Glomerular endothelial cell (primary cell): ENCODE measurements around the gene OR6N2. TPM values are rescaled to one million over a fixed set of nuclear protein-coding genes. Genes with fewer than 3 reads are reported as not detected.

Source experiments
- DNase-seq: peaks from one replicate; pipeline ENCODE4 v3.0.0-alpha.2; 2011; ENCODE audit warnings: low read depth, low spot score; ENCODE audit errors: extremely low read depth
- total RNA-seq: library from RNA; depleted of rRNA; stranded (reverse); fragments of >200 nt; gene quantifications from 2 replicates; pipeline ENCODE4 v1.2.3, GENCODE V29; 2015

Gene OR6N2, protein sequence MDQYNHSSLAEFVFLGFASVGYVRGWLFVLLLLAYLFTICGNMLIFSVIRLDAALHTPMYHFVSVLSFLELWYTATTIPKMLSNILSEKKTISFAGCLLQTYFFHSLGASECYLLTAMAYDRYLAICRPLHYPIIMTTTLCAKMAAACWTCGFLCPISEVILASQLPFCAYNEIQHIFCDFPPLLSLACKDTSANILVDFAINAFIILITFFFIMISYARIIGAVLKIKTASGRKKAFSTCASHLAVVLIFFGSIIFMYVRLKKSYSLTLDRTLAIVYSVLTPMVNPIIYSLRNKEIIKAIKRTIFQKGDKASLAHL
- not detected in 2 replicates for total RNA-seq

DNA sequence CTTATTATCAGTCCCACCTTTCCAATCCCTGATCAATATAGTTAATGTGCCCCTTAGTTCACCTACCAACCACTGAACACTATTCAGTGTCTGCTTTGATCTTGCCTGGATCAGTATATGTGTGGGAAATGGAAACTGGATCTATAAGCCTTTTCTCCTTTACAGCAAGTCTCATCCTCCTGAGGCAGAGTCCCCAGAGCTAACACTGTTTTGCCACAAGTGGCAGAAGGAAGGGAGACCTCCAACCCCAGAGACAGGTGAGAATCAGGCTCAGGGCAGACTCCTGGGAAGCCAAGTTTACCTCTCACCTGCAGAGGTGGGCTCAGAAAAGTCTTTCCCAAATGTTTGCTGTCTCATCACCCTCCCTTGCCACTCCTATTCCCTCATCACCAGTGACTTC lies at the start of gene OR6N2:
TSS of gene OR6N2 (minus strand) at position 101 of the 400 bp plus-strand sequence. CDS start 3,569 bp downstream, outside the sequence.
- no peak for DNase-seq

DNA sequence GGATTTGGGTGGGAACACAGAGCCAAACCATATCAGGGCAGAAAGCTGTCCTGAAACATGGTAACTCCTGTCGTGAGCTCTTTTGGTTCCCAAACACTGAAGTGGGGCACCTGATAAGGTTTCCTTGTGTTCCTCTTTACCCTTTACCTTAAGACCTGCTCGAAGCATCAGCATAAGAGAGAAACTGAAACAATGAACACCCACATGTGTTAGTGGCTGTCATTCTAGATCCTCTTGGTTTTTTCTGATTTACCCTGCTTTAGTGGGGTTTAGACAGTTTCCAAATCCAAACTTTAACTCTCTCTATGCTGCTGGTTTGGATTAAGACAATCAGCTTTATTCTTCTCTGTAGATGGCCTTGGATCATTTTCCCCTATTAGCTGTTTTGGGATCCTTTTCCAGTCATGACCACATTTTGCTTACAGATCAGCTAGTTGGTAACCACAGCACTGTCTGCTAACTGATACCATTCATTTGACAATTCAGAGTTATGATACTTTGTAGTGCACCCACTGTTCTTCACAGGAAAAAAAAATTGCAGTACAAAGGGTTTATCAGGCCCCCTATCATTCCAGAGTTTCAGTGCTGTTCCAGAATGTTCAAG lies 49.2 kb upstream of the OR6N2 start:
- DNase-seq = no peak

DNA sequence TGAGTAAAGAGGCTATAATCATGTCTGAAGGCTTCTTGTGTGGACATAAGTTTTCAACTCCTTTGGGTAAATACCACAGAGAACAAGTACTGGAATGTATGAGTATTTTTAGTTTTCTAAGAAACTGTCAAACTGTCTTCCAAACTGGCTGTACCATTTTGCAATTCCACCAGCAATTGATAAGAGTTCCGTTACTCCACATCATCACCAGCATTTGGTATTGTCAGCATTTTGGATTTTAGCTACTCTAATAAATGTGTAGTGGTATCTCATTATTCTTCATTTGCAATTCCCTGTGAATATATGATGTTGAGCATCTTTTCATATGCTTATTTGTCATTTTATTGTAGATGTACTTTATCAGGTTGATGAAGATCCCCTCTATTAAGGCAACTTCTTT lies 40.7 kb upstream of the OR6N2 start:
- no peak for DNase-seq

DNA sequence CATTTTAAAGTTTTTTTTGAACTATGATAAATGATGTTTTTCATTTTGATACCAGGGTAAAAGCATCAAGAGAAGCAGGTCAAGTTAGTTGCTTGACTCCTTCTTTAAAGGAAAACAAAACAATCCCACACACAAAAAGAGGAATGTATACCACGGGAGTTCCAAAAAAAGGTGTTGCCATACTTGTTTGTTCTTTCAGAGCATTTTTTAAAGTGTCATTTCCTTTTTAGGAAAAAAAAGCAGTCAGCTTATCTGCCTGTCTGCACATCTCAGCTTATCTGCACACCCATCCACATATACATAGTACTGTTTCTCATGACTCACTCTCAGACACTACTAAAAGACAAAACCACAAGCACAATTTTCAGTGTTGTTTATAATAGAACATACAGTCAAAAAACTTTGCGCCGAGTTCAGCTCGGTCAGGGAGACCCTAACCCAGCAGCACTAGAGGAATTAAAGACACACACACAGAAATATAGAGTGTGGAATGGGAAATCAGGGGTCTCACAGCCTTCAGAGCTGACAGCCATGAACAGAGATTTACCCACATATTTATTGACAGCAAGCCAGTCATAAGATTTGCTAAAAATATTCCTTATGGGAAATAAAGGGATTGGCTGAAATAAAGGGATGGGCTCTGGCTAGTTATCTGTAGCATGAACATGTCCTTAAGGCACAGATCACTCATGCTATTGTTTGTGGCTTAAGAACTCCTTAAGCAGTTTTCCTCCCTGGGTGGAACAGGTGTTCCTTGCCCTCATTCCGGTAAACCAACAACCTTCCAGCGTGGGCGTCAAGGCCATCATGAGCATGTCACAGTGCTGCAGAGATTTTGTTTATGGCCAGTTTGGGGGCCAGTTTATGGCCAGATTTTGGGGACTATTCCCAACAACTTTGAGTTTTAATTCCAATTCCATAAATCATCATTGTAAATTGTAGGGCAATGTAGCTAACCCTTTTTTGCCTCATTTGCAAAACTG lies 38.7 kb upstream of the OR6N2 start:
- DNase-seq = no peak

DNA sequence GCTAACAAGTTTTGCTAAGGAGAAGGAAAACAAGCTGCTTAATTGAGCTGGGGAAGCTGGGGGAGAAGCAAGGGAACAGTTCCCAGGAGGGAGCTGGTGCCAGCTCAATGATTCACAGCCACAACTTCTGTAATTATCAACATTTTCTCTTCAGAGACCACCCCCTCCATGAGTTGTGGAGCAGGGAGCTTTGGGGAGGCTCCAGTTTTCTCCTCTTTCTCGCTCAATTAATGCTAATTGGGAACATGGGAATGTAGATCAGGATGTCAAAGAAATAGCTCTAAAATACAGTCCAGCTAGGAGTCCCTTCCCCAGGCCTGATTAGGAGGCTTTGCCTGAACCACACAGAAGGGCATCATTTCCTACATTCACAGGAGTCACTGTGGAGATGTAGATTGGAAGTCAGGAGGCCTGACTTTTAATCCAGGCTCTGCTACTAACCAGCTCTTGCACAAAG lies 38.0 kb upstream of the OR6N2 start:
- no peak for DNase-seq

DNA sequence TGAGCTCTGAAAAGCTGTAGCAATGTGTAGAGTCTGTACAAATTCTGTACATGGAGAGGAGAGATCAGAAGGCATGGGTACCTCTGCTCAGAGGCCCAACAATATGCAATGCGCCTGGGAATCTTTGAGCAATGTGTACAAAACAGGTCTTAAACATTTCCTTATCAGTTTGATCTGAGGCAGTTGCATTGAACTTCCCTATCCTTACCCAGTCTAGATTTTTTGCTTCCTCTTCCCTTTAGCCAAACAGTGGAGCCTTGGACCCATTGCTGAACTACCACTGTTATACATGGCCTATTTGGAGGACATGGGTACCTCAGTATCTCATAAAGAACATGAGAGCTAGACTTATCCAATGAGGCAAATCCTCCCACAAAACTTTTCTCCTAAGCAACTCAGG lies 37.6 kb upstream of the OR6N2 start:
- DNase-seq = no peak

DNA sequence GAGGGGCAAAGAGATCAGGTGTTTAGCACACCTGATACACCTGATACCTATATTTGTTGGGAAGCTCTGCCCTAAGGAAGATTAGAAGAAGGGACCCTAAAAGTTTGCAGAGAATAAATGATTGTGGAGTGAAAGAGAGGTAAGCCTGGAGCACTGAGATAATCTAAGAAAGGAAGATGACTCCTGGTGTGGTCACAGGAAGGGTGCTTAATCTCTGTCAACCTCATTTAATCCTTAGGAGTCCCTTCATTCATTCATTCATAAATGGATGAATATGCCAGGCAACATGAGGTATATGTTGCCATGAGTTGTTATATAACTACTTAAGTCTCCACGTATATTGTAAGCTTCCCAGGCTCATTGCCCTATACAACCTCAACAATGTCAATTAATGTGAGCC lies 34.0 kb upstream of the OR6N2 start:
- no peak for DNase-seq

DNA sequence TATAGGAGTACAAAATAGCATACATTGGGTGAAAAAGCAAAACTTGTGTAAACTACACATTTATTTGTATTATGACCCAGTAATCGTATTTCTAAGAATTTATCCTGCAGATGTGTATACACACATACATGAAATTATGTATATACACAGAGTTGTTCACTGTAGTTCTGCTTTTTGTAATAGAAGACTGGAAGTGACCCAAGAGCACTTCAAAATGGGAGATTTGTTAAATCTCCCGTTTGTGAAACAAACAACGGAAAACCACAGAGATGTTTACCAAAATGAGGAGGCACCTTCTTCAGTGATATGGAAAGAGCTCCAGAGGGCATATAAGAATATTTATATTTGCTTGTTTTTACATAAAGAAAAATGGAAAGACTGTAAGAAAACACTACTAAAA lies 32.2 kb upstream of the OR6N2 start:
- no peak for DNase-seq

DNA sequence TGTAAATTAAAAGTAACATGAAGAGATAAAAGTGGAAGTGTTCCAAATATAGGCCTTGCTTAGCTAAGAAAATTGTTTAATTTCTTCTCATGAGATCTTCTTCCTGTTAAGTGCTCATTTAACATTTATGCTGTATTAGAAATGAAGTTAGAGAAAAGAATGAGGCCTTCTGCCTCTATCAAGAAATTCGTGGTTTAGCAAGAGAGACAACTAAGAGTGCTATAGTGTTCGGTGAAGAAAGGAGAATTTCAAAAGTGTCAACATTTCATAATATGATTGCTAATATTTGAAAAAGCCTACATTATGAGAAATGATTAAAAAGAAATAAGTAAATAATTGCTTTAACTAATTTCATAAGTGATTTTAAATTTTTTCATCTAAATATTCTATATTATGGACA lies 31.3 kb upstream of the OR6N2 start:
- no peak for DNase-seq

DNA sequence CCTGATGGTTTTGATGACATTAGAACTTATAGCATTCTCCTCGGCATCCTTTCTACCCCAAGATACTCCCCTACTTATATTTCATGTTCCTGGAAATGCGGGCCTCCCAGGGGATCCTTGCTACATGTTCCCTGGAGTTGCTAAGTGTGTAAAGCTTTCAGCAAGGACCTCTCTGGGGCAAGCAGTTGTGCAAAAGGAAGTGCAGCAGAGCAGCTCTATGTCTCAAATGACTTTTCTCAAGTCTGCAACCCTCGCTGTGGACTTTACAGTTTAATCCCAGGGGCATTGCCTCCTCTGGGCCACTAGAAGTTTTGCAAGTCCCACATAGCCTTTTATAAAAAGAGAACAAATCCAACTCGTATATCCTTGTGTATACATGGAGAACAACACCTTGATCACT lies 29.3 kb upstream of the OR6N2 start:
- no peak for DNase-seq

DNA sequence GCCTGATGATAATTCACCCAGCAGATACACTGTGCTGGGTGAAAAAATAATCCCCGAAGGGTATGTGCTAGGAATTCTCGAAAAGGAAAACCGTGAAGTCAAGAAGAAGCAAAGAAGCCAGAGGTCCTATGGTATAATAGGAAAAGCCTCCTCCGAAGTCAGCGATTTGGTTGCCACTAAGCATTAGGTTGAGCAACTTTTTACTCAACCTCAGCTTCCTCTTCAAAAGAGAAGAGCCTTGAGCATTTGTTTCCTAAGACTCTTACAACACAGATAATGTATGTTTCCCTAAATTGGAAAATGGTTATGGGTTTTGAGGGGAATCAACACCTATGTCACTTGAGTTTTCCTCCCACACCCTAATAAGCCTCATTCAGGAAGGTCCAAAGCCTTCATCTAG lies 28.9 kb upstream of the OR6N2 start:
- no peak for DNase-seq

DNA sequence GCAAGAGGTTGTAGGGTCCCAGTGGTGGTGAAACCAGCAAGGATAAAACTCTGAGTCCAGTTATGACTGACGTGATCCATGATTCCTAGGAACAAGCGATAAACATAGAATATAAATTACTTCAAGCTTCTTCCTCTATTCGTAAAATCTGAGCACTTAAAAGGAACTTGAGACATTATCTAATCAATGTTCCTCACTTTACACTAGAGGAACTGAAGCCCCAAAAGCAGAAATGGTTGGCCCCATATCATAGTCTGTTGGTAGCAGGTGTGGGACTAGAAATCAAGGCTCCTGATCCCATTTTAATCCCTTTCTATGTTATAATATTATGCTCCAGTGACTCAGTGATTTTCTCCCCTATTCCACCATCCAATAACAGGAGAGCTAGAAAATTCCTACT lies 28.3 kb upstream of the OR6N2 start:
- no peak for DNase-seq

DNA sequence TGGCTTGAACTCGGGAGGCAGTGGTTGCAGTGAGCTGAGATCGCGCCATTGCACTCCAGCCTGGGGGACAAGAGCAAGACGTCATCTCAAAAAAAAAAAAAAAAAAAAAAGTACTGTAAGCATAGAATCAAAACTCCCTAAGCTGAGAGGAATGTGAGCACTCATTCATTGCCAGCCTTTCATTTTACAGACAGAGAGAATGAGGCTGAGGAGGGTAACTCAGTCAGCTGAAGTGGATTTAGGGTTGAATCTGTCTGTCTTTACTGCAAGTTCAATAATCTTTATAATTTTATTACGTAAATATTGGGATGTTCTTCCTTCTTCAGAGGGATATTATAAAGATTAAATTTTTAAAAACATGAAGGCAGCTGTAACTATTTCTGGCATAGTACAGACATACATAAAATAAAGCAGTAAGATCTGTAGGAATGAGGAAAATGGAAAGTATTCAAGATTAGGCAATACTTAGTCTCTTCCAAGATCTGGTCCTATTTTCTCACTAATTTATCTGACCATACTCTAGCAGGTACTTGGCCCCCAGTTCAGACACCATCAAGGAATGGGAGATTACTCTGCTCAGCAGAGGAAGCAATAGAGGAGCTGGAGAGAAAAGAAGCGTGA lies 26.0 kb upstream of the OR6N2 start:
- DNase-seq = no peak

DNA sequence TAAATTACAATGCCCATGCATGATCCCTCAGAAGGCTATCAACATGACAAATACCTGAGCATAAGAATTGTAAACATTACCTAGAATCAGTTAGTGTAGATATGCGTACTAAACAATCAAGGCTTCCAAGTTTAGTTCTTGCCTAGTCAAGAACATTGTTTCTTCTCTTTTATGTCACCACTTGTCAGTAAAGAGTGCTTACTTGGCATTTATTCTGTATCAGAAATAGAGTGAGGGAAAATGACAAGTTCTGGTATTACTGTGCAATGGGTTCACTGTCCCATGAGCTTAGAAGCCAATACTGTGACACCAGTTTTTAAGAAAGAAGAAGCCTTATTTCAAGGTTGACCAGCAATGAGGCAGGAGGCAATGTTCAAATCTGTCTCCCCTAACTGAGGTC lies 22.7 kb upstream of the OR6N2 start:
- no peak for DNase-seq

DNA sequence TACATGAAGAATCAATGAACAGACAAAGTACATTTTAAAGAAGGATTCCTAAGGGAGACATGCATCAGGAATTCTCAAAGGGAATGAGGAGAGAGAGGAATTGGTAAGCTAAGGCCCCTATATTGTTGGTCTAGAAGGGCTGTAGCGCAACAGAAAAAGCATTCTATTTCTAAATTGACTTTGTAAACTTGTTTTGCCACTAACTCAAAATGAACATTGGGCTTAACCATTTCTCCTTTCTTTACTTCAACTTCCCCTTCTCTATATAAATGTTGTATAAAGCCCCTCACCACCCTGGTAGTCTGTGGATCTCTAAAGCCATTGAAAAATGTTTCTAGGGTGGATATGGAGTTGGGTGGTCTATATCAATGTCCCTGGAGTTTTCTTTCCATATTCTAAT lies 20.4 kb upstream of the OR6N2 start:
- no peak for DNase-seq

DNA sequence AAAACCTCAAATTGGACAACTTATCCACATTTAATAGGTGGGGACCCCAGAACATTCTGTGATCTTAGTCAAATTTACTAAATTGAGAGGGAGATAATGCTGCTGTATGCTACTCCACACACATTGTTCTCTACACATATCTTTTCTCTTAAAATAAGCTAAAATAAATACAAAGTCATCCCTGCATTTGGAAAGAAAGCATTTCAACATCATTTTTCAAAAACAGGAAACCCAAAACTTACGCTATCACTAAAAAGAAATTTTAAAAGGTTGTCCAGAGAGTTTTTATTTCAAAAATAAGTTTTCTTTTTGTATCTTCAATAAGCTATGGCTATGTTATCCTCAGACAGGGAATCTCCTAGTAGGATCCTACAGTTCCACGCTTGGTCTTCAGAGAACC lies 19.5 kb upstream of the OR6N2 start:
- DNase-seq = no peak

DNA sequence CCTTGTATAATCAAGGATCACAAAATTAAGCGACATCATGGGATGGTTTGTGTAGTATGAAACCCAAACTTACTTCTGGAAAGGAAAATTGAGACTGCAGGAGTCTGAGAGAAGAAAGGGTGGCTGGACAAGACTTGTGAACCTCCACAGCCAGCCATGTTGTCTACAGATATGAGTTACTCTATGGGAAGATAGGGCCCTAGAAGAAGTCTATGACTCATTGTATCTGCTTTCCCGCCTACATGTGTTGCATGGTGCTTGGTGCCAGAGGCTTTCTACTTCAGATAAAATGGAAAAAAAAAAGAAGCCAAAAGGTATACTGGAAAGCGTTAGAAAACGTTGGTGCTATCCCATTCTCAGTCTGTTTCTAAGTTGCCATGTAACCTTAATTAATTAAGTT lies 18.7 kb upstream of the OR6N2 start:
- no peak for DNase-seq

DNA sequence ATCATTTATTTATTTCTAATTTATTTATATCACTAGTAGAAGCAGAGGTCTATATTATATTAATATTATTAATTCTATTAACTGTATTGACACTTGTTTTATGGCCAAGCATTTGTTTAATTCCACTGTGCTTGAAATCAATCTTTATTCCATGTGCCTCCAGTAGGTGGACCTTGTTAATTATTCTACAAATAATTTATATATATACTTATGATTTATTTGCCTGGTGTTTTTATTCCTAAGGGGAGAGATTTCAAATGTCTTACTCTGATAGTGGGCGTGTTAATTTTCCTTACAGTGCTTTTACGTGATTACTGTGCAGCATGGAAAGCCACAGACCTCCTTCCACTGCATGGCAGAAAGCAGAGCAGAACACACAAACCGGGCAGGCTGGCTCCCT lies 17.5 kb upstream of the OR6N2 start:
- DNase-seq = no peak

DNA sequence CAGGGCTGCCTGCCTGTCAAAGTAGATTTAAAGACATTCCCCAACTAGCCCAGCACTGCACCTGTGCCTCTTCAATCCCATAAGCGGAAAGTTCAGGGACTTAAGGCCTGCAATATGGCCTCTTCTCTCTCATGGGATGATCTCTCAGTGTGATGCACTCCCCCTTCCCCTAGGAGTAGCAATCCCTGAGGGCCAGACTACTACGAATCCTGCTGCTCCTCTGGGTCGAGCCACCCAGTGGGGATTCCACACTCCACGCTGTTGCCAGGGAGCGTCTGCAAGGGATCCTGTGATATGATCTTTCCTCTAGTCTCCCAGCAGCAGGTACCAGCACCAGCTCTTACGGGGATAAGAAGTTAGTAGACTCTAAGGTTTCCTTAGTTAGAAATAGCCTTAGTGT lies 13.2 kb upstream of the OR6N2 start:
- no peak for DNase-seq

DNA sequence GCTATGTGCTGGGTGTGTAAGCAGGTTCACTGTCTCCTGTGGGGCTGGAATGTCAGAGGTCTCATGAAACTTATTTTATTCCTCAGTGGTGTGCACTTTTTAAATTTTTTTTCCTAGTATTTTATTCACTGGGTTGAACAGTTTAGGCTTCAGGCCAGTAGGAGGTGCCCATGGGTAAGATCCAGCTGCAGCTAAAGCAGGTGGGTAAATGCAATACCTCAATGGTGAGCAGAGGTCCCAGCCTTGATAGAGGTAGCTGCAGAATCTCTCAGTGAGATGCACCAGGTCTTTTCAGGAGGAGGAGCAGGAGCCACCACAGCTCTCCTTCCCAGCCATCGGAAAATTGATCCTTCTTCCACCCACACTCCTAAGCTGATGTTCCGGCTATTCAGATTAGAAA lies 12.6 kb upstream of the OR6N2 start:
- no peak for DNase-seq
